HTR-8/SVneo (cell line): Measurements from ENCODE around the gene PPP1R14C.
"Not testable (repeated sequence)": the region's sequence is repeated elsewhere in the genome, so short reads cannot be mapped to it uniquely, and the experiment has no call there.

Experiments
- DNase-seq: peaks from one replicate; pipeline ENCODE4 v3.0.0; 2011; ENCODE audit warnings: low spot score, mixed read lengths; ENCODE audit not compliant: insufficient read length
- FAIRE-seq: peaks from 2 replicates; lab custom pipeline; 2011; peaks lifted over from hg19 to GRCh38; lab: Jason Lieb, UNC

Gene PPP1R14C

DNA sequence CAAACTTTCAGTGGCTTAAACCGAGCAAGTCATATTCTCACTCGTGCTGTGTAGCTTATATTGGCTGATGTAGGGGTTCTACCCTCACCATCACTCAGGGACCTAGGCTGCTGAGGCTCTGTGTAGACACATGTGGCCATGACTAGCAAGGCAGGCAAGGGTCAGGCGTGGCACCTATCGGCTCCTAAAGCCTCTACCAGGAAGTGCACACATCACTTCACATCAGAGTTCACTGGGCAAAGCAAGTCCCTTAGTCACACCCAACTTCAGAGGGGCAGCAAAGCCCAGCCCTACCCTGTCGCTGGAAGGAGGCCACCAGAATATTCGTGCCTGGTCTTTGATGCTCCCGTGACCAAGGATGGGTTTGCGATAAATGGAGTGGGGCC is 42.9 kb downstream of the PPP1R14C start:
- FAIRE-seq (no peak), DNase-seq (no peak)

DNA sequence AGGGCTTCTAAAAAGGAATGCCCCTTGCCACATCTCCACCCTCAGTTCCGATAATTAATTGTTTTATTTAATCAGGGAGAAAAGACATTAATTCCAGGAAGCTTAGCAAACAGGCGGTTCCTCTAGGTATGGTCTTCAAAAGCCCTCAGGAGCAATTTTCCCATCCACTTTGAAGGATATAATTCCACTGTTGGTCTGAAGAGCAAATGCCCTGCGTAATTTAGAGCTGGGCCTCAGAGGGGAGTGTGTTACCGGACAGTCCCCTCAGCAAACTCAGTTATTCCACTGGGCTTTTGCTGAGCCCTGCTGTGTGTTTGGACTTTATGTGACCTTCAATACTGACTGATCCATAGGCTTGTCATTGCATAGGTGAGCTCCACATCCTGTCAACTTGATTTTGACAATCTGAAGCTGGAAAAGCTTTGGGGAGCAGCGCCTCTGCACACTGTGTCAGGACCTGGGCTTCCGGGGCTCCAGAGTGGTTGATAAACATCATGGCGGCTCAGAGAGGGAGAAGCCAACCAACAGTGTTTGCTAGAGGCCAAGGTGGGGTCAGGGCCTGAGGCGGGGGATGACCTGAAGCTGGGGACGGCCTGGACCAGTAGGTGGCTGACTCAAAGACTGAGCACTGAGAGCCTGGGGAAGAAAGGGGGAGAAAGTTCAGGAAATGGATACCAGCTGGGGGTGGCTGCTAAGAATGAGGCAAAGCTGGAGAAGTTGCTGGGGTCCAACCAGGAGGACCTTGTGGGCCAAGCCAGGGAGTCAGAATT is 43.5 kb downstream of the PPP1R14C start:
- FAIRE-seq = no peak
- no peak for DNase-seq

DNA sequence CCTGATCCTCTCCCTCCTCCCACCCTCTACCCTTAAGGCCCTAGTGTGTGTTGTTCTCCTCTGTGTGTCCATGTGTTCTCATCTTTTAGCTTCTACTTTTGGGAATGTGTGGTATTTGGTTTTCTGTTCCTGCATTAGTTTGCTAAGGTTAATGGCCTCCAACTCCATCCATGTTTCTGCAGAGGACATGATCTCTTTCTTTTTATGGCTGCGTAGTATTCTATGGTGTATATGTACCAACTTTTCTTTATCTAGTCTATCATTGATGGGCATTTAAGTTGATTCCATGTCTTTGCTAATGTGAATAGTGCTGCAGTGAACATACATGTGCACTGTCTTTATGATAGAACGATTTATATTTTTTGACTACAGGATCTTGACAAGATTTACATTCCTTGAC is 44.6 kb downstream of the PPP1R14C start:
- FAIRE-seq, DNase-seq: not testable (repeated sequence)

DNA sequence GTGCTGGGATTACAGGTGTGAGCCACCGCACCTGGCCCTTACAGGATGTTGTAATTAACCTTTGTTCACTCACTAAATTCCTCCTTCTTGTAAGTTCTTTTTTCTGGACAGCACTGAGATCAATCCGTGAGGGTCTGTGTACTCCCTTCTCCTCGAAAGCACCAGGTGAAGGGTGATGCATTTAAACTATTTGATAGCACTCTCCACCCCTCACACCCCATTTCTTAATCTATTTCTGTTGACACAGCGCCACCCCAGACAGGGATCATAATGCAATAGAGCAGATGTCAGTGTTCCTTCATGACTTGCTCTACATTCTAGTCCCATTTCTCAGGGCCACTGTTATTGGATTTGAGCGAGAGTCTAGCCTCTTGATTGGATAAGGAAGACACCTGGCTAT is 46.3 kb downstream of the PPP1R14C start:
- no peak for FAIRE-seq

DNA sequence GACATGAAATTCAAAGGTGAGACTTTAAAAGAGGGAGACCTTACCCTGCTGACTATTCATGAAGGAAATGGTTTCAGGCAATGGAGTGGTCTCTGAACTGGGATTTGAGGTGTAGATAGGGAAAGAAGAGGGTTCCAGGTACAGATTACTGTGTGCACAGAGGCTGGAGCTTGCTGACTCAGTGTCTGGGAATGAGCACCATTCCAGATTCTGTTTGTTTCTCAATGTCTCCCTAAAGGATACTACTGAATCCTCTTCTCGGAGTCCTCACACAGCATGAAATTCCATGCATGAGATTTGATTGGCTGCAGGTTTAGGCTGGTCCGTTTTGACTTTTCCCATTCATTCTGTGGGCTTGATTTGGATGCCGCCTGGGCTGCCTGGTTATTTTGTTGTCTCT is 49.0 kb downstream of the PPP1R14C start:
- FAIRE-seq (no peak), DNase-seq (no peak)

More for the DNA sequence above, 46.3 kb downstream of the PPP1R14C start:
- DNase-seq = no peak

DNA sequence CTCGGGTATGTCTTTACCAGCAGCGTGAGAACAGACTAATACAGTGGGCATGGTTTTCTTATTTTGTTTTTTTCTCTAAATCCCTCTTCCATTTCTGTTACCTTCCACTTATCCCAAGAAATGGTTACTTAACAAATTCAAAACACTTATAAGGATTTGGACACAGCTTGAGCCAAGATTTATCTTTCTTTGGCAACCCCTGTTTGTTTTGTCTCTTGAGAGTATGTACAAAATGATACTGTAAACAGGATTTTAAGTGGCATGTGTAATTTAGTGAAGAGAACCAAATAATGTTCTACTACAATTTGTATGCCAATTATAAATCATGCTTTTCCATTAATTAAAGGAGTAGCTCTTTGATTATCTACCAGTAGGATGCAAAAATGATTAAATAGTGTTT is 51.4 kb downstream of the PPP1R14C start:
- FAIRE-seq = no peak

DNA sequence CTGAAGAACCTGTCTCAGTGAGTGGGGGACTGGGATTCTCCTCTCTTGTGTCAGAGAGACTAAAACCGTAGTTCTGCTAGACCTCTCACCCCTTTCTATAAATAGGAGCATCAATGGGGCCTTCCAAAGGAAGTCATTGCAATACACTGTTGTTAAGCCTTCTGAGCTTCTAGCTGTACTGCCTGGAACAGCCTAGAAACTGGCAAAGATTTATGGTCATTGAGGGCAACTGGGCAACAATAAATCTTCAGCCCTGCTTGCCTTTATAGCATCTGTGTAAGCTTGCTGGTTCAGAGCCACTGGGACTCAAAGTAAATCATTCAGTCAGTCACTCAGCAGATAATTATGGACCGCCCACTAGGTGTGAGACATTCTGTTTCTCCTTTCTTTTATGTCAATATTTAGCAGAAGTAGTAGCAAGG is 53.2 kb downstream of the PPP1R14C start:
- FAIRE-seq = no peak

More for the DNA sequence above, 51.4 kb downstream of the PPP1R14C start:
- no peak for DNase-seq

DNA sequence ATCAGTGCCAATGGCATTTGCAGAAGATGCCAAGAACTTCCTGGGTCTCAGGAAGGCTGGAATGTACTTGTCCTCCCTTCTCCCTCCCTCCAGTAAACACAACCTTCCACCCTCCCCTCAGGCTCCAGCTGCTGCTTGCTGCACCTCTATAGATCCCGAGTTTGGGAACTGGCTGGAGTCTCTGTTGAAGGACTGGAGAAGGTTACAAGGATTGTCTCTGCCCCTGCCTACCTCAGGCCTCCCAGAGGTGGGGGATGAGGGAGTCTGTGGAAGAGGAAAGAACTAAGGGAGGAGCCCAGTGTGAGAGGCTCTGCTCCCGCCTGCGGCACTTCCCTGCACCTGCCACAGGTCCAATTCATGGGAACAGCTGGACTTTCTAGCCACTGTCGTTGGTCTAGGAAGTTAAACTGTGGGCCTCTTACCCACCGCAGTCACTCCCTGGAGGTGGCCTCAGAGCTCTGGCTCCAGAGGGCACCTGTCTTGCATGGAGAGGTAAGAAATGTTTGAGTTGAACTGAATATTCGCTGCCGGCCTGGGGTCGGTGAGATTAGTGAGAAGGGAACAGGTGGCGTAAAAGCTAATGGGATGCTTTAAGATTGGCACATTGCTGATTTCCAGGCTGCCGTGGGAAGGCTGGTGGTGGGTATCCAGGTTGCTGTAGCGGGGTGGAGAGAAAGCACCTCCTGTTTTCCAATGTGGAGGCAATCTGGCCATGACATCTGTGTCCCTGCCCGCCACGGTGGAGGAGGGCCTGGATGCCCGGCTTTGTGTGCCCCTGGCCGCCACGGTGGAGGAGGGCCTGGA is 54.3 kb downstream of the PPP1R14C start:
- FAIRE-seq (no peak), DNase-seq (no peak)

More for the DNA sequence above, 53.2 kb downstream of the PPP1R14C start:
- DNase-seq = no peak

DNA sequence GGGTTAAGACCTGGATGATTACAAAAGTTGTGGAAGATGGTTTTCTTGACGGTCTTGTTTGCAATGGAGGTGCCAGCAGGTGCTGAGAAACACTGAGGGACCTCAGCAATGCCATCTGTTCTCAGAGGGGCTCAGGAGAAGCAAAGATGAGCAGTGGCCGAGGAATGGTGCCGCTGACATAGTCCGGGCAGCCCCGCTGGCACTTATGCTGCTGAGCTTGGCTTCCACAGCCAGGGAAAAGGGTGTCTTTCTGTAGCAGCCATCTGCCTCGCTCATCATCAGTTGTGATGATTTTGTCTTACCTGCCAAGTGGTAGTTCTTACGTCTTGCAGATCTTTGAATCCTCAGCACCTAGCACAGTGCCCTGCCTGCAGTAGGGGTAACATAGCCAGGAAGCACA is 55.7 kb downstream of the PPP1R14C start:
- DNase-seq = no peak
- FAIRE-seq = no peak

DNA sequence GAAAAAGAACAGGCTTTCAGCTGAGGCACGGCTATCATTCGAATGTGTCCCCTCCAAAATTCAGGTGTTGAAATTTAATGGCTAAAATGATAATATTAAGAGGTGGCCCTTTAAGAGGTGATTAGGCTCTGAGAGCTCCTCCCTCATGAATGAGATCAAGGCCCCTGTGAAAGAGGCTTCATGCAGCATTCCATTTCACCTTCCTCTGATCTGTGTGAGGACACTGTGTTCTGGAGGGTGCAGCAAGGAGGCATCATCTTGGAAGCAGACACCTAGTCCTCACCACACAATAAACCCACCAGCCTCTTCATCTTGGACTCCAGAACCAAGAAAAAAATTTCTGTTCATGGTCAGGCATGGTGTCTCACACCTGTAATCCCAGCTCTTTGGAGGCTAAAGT is 56.4 kb downstream of the PPP1R14C start:
- no peak for FAIRE-seq
- DNase-seq = no peak

DNA sequence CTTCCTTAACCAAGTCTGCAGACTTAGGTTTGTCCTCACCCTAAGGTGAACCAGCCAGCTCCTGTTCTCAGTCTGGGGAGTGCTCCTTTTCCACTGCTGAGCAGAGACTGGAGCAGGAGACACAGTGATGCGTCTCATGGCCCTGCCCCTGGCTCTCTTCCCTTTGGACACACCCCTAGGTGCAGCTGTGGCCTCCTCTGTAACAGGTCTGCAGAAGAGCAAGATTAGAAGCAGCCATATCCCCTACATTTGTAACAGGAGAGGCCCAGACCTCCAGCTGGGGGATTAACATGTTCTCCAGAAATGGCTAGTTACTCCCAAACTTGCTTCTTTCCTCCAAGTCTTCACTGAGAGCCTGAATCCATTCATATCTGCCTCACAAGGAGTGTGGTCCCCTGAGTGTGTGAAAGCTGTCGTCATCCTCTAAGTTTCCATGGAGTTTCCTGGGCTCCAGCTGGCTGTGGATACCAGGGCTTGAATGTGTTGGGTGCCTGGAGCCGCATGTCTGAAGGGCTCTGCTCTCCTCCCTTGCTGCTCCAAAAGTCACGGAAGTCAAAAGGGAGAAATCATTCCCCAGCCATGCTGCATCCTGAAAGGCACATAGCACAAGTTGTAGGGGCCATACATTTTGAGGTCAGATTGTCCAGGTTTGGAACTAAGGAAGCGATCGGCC is 57.7 kb downstream of the PPP1R14C start:
- FAIRE-seq (no peak), DNase-seq (no peak)

DNA sequence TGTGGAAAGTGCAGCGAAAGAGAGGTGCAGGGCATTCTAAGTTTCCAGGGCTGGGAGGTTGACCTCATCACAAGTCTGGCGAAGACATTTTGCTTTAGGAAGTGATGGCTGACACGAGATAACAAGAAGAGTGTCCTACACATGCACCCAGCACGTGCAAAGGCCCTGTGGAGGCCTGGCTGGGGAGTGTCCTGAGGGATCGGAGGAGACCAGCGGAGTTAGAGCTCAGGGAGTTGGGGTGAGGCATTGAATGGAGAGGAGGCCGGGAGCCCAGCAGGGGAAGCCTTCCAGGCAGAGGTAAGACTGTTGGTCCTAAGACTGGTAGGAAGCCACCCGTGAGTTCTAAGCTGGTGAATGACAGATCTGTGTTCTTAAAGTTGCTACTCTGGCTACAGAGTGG is 58.4 kb downstream of the PPP1R14C start:
- FAIRE-seq (no peak), DNase-seq (no peak)

DNA sequence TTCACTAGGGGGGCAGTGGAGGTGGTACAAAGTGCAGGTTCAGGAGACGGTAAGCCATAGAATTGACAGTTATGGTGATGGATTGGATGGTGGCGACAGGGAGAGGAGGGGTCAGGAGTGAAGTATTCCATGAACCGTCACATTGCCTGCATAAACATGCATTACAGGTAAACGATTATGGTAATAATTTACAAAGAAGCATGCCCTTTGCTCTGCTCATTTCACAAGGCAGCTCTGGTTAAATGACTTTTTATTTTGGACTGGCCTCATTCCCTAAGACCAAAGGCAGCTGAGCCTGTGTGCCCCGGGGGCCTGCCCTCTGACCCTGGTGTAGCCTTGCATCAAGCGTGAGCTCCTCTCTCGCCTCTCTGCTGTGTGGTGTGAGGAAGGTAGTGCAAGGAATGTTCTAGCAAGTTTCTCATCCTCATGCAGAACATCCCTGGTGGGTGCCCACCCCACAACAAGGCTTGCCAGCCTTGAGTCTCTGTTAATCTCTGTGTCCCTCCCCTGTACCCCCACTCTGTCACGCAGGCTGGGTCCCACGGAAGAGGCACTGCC is 59.0 kb downstream of the PPP1R14C start:
- DNase-seq (no peak), FAIRE-seq (no peak)

DNA sequence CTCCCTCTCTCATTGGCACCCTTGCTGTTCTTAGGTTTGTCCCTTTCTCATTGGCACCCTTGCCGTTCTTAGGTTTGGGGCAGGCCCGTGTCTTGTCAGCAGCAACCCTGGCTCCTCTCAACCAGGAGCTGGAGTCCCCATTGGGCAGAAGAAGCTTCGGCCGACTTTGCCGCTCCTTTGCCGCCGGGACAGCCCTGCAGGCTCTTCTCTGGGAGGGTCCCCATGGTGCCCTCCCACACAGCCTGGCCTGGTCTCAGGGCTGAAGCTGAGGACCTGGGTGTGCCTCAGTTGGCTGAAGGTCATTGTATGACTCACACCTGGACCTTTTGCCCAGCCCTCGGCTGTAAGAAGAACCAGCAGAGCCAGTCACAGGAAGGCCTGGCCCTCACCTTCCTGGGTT is 59.6 kb downstream of the PPP1R14C start:
- DNase-seq = no peak
- FAIRE-seq = no peak

DNA sequence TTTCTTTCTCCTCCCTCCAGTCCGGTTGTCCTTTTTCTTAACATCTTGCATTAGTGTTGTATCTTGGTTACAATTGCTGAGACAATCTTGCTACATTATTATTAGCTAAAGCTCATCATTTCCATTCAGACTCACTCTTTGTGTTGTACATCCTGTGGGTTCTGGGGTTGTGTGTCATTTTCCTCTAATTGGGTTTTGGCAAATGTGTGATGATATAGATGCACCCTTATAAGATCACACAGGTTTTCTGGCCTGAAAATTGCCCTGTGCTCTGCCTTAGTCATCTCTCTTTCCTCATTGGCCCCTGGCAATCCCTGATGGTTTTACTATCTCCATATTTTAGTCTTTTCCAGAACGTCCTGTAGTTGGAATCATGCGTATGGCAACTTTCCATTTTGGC is 60.1 kb downstream of the PPP1R14C start:
- no peak for DNase-seq
- no peak for FAIRE-seq

DNA sequence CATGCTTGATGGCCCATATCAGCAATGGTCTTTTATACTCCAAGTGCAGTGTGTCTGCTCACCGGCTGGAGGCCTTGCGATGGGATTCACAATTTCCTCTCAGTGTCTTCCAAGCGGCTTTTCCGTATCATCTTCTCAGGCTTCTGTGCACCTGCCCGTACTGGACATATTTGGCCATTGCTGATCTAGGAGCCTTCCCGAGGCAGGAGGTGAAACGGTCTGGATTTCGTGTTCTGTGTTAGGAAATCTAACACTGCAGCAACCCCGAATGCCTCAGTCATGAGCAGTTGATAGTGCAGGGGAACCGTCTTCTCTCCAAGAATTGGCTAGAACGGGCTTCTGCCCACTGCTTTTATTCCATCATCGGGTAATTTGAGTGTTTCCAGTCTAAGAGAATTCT is 60.5 kb downstream of the PPP1R14C start:
- FAIRE-seq = no peak
- DNase-seq = no peak

DNA sequence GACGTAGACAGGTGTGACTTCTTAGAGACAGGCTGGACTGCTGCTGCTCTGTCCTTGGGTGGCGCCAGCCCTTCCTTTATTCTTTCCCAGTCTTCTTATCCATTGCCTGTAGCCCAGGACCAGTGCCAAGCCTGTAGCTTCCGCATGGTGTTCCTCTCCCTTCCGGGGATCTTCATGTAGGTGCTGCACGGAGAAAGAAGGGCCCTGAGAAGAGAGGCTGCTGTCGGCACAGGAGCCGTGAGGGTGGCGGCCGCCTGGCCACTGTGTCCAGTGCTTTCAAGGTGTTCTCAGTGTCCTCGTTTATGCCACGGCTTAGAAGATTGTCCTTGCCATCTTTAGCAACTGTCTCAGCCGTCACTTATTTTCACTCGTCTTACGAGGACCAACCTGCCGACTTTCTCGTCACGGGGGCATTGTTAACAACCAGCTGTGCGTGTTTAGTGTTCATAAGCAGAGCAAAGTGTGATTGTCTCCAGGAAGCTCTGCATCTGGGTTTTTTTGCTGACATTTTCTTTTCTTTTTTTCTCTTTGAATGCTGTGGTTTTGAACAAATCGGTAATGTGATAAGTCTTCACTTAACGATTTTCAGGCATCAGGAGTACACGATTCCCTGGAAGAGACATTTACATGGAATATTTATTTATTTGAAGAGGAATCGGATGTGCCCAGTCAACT is 61.2 kb downstream of the PPP1R14C start:
- FAIRE-seq (no peak), DNase-seq (no peak)

DNA sequence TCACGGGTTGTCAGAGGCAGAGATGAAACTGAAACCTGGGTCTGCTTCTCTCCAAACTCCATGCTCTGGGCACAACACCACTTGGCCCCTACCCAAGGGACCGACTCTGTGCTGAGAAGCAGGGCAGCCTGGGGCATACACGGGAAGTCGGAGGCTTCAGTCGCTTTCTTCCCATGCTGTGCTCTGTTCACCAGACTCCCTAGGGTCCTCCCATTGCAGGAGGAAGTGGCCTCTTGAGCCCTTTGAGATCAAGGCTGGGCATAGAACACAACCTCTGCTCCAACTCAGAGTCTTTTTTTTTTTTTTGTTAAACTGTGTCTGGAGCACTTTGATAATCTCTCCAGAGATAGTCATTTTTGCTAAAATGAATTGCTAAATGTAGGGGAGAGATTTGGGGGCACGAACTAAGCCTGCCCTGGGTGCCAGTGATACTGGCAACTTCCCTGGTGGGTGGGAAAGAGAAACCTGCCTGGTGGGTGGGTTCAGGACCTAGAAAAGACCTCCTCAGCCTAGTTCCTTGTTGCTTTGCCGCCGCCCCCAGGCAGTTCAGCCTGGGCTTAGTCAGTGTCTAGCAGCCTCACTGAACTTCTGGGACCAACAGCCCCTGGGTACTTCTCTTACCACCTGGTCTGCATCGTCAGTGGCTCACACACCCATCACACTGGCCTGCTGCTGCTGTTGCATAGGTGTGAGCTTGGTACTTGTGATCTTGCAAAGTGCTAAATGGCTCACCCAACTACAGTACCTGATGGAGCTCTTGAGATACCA is 62.0 kb downstream of the PPP1R14C start:
- no peak for FAIRE-seq
- DNase-seq = no peak

DNA sequence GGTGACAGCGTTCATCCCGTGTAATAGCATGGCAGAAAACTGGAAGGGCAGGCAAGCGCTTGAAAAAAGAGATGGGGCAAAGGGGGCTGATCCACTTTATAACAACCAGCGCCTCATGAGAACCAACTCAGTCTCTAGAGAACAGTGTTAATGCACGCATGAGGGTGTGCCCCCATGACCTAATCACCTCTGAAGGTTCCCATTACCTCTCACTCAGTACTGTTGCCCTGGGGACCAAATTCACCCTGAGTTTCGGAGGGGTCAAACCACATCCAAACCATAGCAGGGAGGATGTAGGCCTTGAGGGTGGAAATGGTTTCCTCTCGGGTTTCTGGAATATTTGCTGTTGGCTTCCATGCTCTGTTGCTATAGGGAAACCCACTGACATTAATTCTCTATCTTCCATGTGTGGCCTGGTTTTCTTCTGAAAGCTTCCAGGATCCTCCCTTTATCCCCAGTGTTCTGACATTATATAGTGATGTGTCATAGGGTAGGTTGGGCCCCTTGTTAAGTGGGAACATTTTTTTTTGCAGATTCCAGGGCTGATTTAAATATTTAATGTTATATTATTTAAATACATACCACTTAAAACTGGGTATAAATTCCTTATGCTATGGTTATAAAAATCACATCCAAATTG is 65.2 kb downstream of the PPP1R14C start:
- FAIRE-seq = no peak
- DNase-seq = no peak
